NCI-H128 (cell line): ENCODE measurements around the gene DMD.

Experiments
- DNase-seq: peaks from one replicate; lab custom pipeline; 2025; ENCODE audit not compliant: unreplicated experiment; lab: John Stamatoyannopoulos, UW

Gene DMD

DNA sequence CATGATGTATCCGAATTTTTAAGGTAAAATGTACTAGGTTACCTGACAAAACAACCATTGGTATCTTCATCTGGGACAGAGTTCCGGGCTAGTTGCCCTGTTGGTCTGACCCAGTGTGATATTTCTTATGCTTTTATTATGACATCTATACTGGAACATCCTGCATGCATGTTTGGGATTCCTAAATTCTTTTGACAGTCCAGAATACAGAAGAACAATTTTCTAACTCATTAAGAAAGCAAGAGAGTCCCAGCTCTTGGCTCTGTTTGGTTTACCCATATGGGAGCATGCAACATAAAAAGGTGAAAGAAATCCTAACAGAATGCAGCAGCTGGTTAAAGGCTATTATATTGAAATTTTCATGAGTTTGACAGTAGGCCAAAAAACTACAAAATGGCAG, 1891.8 kb downstream of the DMD start:
- DNase-seq, result no peak

DNA sequence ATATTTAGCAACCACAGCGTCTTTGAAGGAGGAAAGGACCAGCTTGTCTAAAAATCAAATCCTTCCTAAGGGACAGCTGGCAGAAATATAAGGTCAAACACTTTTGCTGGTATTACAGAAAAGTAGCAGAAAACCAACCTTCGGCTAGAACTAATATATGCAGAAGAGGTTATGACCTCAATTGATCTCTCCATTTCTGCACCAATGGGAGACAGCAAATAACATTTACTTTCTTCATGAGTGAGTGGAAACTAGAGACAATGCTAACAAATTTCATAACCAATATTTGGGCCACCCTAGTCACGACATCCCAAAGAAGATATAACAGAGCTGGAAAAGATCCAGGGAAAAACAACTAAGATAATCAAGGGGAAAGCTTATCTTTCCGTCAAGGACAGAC, 1892.5 kb downstream of the DMD start:
- no peak for DNase-seq

DNA sequence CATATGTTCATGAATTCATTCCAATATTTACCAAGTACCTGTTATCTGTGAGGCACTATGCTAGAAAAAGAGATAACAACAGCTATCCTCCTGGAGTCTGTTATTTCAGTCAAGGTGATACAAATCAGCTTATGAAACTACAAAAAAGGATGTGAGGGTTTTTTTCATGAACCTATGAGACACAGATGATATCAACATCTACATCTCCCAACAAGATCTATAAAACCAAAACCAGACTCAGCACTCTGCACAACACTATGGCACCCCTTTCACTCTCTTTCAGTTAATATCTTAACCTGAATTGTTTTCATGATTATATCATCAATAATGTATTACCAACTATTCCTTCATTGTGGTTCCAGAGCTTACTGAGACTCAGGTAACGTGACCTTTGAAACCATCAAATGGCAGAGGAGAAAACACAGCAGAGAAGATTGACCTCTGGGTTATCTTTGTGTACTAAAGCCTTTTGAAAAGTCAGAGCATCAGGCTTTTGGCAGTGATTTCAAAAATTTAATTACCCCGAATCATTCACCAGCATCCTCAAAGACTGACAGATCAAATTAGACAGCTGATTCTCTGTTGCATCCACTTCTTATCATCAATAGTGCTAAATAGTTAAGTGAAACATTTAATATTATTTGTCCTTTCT, 1894.9 kb downstream of the DMD start:
- no peak for DNase-seq

DNA sequence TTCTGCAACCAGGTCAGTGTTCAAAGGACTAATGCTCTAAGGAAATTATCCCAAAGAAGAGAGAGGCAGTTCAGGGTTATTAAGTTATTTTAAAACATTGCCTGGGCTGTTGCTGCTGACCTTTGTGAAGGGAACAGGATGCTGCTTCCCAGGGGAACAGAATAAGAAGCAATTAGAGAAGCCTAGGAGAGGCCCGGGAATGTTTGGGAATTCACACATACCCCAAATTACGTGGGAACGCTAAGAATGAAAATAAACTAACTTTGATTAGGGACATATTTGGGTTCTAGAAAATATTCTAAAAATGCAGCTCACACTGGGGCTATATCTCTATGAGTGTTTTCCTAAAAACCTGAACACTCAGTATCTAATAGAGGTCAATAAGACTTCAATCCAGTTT, 1896.4 kb downstream of the DMD start:
- DNase-seq, result no peak

DNA sequence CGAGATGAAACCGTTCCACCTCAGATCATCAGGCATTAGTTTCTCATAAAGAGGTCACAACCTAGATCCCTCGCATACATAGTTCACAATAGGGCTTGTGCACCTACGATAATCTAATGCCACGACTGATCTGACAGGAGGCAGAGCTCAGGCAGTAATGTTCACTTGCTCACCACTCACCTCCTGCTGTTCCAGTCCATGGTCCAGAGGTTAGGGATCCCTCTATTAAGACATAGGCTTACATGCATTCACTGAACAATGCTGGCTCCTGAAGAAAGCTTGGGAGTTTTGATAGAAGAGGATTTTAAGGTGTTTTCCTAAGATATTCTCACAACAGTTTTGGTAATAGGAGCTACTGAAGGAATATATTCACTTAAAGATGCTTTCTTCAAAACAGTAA, 1903.4 kb downstream of the DMD start:
- DNase-seq, result no peak

DNA sequence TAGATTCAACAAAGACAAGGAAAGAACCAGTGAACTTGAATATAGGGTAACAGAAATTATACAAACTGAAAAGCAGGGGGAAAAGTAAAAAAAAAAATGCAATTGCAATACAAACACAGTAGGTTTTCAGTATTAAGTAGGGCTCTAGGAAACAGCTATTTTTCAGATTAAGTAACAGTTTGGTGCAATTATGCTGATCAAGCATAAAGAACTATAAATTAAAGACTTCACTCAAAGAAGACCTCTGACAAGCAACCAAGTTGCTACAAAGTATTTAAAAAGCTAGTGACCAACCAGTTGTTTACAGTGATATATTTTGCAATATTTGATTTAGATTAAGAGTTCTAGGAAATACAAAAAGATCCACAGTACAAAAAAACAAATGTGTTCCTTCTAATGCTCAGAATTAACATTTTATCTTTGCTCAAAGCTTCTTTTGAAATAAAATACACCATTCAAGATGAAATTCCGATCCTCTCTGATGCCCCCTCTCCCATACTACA, 1908.7 kb downstream of the DMD start:
- DNase-seq, result no peak

DNA sequence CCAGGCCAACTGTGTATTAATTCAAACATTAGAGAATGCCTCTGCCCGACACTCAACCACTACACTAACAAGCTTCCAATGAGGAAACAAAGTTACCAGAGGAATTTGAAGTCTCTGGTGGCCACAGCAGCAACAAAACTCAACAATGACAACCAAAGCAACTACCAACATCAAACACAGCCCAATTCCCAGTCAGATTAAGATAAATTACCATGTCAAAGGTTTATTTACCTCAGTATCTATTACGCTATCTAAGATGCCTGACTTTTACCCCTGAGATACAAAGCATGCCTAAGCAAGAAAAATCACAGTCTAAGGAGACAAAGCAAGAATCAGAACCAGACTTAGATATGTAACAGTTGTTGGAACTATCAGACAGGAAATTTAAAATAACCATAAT, 1909.4 kb downstream of the DMD start:
- DNase-seq, result no peak

DNA sequence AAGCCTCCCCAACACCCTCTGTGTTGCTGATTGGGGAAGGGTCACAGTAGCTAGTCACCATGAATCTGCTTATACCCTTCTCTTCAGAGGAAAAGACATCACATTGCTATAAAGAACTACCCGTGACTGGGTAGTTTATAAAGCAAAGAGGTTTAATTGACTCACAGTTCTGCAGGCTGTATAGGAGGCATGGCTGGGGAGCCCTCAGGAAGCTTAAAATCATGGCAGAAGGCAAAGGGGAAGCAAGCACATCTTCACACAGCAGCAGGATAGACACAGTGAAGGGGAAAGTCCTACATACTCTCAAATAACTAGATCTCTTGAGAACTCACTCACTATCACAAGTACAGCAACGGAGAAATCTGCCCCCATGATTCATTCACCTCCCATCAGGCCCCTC, 1910.1 kb downstream of the DMD start:
- no peak for DNase-seq

DNA sequence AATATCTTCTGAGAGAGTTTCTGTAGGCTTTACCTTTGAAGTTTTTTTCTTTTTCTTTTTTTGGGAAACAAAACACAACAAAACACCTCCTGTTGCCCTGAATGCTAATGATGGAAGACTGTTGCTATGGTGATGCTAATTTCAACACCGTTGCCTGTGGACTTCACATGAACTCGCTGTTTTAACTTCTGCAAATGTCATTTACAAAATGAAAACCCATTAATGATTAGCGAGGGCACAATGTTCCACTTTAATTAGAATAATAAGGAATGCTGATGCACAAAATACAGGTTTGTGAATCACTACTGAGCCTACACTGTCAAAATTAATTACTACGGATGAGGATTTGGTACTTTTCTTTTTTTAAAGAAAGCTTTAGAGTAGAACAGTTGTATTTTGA, 1912.4 kb downstream of the DMD start:
- no peak for DNase-seq

DNA sequence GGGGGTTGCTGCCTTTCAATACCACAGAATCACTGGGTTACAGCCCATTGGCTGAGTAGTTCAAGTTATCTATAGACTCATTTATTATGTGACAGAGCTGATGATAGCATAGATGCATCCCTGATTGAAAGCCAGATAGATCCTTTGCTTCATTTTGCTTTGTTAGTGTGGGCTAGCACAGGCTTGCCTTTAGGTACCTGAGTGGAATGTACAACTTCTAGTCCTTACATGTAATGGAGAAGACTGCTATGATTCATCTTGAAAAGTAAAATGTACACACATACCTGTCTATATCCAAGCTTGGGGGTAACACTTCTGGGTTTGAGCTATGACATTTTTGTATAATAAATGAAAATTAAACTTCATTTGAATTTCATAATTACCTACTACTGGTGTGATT, 1913.5 kb downstream of the DMD start:
- no peak for DNase-seq

DNA sequence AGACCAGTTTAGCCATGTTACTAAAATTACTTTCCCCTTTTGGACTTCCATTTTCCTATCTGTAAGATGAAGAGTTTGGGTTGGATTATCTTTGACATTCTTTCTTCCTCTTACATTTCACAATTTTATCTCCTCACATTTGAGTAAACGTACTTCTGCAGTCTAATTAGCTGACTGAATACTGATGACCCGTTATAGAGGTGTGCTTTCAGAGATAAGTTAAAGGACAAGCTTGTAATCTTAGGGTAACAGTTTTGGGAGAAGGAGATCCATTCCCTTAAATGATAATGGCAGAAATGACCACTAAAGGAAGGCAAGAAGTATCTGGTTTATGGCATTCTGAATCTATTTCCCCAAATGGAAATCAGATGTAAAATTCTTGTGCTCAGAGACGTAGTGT, 1916.9 kb downstream of the DMD start:
- DNase-seq, result no peak

DNA sequence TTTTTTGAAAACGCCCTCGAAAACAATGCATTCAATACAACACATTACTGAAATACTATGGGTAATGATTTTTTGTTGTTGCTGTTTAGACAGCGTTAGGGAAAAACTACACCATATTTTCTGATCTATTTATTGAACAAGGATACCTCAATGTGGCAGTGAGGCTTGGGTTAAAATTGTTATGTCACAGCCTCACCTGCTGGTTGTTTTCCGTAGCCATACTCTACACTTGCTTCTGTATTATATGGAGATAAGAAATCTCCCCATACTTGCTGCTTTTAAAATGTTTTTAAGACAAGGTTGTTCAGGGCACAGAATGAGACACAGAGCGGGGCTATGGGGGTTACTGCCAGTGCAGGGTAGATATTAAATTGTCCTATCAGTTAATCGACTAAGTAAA, 1917.9 kb downstream of the DMD start:
- DNase-seq, result no peak

DNA sequence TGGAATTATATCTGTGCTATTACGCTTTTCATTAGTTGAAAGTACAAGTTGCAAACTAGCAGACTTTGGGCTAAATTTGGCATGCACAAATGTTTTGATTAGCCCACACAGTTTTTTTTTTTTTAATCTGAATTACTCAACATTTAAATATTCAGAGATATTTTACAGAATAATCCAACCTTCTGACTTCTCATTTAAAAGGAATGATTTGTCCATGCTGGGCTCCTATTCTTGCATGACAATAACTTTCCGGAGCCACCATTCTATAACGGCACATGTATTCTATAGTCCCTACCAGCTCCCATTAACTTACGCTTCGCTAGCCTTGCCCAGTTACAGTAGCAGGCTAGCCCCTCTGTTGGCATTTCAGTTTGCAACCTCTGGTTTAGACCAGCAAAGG, 1920.2 kb downstream of the DMD start:
- DNase-seq, result no peak

DNA sequence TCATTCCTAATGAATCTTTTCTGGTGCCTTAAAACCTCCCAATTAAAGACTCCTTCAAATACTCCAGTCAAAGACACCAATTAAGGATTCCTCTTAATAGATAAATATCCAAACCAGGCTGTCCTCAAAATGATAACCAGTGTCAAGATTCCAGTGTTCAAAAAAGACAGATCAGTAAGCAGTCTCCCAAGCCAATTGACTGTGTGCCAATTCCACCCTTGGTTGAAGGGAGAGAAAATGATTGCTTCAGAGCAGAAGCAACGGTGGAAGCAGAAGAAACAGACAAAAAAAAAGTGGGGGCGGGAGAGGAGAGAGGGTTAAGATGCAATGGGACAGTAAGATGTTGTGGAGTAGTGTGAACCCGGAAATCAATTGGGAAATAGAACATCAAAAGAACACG, 1923.5 kb downstream of the DMD start:
- DNase-seq, result no peak

DNA sequence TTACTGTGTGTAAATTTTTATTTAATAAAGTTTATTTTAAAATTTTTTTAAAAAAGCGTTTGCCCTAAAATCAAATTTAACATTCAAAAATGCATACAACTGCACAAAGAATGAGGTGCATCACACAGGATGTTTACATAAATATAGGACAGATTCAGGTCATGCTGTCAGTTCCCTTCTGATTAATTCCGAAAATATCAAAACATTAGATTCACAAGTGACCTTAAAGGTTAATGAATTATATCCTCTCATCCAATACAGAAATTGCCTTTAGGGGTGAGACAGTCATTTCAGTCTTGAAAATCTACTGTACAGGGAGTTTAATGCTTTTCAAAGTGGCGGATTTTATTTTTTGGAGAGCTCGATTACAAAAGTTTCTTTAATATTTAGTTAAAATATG, 1930.8 kb downstream of the DMD start:
- no peak for DNase-seq

DNA sequence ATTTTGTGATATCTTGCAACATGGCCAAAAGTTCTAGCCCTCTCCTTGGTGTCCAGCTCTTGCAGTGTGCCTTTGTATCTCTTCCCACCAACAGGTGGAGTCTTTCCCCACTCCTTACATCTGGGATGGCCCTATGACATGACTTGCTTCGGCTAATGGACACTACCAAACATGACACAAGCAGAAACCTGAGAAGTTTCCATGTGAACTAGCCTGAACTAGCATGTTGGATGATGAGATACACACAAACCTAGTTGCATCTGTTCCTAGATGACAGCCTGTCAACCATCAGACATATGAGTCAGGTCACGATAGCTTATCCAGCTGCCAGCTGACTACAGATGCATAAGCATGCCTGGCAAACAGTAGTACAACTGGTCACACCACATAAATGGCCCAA, 1932.0 kb downstream of the DMD start:
- no peak for DNase-seq

DNA sequence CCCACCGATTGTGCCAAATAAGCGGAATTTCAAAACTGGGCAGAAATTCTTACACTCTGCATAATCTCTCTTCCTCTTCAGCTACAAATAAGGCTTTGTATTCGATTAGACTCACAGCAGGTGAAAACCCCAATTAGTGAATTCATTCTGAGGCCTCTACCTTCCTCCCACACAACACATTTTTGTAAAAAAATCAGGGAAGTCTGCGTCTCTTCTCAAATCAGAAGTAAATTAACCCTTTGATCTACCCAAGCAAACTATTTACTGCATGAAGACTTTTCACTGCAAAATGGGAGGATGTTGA, 1938.9 kb downstream of the DMD start:
- DNase-seq, result no peak

DNA sequence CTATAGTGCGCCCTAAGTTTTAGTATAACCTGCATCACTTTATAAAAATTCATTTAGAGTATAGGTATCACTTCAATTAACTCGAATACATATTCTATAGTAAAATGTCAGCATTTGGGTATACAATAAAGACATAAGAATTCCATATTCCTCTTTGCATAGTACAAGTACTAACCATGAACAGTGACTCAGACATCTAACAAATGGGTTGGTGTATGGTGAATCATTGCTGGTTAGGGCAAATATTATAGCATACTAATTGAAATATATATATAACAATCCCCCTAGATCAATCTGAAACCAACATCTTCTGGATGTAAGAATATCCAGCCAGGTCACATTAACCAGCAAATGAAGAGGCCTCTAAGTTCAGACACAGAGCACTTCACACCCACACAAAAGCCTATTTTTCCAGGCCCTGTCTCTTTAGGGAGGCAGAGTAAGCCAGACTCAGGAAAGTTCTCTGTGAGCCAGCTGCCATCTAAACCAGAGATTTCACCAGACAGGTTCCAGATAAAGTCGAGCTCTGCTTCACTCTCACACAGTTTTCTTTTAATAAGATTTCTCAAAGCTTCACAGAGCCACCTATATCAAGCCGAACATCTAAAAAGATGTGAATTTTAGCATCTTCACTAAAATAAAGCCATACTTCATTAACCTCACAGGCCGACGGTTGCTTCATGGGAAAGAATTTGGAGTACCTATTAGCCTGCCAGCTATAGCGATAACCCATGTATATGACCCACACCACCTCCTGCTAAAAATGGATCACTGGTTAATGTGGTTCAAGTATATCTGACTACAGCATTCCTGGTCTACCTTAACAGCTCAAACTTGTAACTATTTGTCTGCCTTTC, 1939.5 kb downstream of the DMD start:
- no peak for DNase-seq

DNA sequence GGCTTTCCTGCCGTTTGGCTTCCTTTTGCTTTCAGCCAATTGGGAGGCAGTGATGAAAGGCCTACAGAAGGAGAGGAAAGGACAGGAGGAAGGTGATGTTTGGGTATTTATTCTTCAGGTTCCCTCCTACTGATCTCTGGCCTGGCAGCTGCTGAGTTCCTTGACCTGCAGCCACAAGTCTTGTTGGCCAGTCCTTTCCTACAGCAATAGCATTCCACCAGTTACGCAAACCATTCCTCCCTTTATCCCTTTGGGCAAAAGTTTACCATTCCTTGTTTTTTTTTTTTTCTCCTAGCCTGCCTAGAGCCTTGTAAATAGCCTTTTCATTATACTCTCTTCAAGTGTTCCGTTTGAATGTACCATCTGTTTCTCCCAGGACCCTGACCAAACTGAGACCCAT, 1941.4 kb downstream of the DMD start:
- DNase-seq, result no peak

DNA sequence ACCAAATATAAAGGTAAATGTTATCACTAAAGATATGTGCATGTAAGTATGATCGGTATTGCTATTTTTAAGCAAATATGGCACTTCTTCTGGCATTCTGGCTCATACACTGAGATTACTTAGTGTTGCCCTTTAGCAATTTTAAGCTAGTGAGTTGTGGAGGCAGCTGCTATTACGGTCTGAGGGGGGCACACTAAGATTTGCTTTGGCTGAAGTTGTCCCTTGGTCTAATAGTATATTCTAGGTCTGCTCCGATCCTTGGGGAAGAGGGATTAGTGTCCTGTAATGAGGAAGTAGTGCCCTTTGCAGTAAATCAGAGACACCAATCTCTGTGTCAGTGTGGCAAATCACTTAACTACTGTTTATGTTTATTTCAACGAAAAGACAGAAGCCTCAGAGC, 1943.0 kb downstream of the DMD start:
- no peak for DNase-seq

DNA sequence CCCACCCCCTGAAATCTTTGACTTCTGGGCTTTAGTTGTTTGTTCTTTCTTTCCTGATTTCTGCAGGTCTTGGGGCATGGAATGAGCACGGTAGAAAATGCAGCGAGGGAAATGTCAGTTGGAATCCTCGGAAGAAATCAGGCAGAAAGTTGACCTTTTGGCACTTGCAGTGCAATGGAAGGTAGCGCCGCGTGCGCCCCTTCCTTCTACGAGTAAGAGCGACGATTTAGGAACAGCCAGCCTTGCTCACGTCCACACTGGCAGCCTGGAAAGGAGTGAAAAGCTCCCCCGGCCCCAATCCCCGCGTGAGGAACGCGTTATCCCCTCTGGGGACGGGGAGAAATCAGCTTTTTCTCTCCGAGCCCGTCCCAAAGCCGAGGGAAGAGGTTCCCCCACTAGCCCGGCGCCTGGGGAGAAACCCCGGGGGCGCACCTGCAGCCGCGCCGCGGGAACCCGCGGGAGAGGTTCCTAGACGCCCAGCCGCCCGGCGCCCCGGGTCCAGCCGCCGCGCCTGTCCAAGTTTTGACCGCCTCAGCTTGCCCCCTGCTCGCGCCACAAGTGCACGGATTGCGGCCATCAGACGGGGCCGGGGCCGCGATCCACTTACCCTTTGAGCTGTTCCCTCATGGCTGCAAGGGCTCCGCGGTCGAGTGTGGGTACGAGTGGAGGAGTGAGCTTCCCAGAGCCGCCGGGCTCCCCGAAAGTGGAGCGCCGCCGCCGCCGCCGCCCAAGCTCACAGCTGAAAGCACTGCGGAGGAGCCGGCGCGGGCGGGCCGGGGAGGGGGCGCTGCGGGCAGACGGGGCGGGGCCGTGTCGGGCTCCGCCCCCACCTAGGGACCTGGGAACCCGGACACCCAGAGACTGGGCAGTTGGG, 1944.9 kb downstream of the DMD start:
- peak; percentile 5 for DNase-seq

DNA sequence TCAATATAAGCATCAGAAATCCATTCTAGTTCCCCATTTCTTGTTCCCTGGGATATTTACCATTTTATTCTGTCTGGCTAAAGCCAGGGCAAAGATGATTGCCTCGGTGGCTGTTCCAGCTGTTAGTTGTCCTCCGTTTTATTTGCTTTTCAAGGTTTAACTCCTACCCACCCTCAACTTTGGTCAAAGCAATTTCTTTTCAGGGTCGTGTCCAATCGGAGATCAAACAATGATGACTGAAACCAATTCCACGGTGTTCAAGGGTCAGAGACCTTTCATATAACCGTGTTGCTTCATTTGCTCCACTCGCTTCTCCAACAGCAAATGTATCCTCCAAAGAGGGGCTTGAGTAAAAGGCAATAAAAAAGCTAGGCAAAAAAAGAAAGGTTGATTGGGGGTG, 1946.0 kb downstream of the DMD start:
- DNase-seq, result no peak
